Measurements from ENCODE around the gene GRIN1. TPM values are rescaled to one million over a fixed set of nuclear protein-coding genes. Genes with fewer than 3 reads are reported as not detected.

GRIN1 gene
- total RNA-seq, 1 donor from 2014 or later, result 31.2 TPM

- no peak for DNase-seq
Observed at GRCh38 chr9:137194909-137195308, 56.0 kb downstream of the GRIN1 start.

GRCh38 chr9:137195525-137196220, 56.7 kb downstream of the GRIN1 start:
- no peak for DNase-seq

- DNase-seq, result no peak
Observed at GRCh38 chr9:137198051-137198901, 59.3 kb downstream of the GRIN1 start.

GRCh38 chr9:137198902-137199283, 59.9 kb downstream of the GRIN1 start:
- no peak for DNase-seq

GRCh38 chr9:137199411-137200121, 60.6 kb downstream of the GRIN1 start:
- DNase-seq, result no peak

- DNase-seq, result peak; percentile 99
Observed at GRCh38 chr9:137200311-137201204, 61.6 kb downstream of the GRIN1 start, which contains the start of gene TPRN. TPRN (minus strand) TSS chr9:137200741; CDS start chr9:137200711, 30 bp downstream.

GRCh38 chr9:137201205-137201868, 62.4 kb downstream of the GRIN1 start:
- no peak for DNase-seq

- no peak for DNase-seq
Observed at GRCh38 chr9:137202966-137203365, 64.0 kb downstream of the GRIN1 start.

GRCh38 chr9:137204731-137205125, 65.8 kb downstream of the GRIN1 start:
- no peak for DNase-seq

GRCh38 chr9:137205126-137206069, 66.4 kb downstream of the GRIN1 start, which contains the start of the genes NDOR1 and TMEM203:
NDOR1 (plus strand) TSS chr9:137205700; CDS start chr9:137205778, 78 bp downstream.
TMEM203 (minus strand) TSS chr9:137205648; CDS start chr9:137205414, 234 bp downstream.
- peak; percentile 86 for DNase-seq

GRCh38 chr9:137206602-137207001, 67.6 kb downstream of the GRIN1 start:
- DNase-seq, result no peak

GRCh38 chr9:137211532-137211931, 72.6 kb downstream of the GRIN1 start:
- DNase-seq, result no peak

GRCh38 chr9:137212520-137212919, 73.6 kb downstream of the GRIN1 start:
- DNase-seq, result no peak

GRCh38 chr9:137213160-137214060, 74.5 kb downstream of the GRIN1 start:
- DNase-seq, result no peak

GRCh38 chr9:137214620-137215019, 75.7 kb downstream of the GRIN1 start:
- DNase-seq, result no peak

- DNase-seq, result no peak
Observed at GRCh38 chr9:137215196-137215986, 76.4 kb downstream of the GRIN1 start.

GRCh38 chr9:137216188-137216965, 77.4 kb downstream of the GRIN1 start:
- DNase-seq, result no peak
